HG03457 (cell line): ENCODE results near the gene S100A4.
"Not testable (repeated sequence)": the region's sequence is repeated elsewhere in the genome, so short reads cannot be mapped to it uniquely, and the experiment has no call there.

Experiments
- ATAC-seq: cut with Tn5 transposase; IDR thresholded peaks from one replicate; pipeline ENCODE4 v1.9.1; 2021; ENCODE audit warnings: moderate number of reproducible peaks; ENCODE audit not compliant: unreplicated experiment

Gene S100A4

DNA sequence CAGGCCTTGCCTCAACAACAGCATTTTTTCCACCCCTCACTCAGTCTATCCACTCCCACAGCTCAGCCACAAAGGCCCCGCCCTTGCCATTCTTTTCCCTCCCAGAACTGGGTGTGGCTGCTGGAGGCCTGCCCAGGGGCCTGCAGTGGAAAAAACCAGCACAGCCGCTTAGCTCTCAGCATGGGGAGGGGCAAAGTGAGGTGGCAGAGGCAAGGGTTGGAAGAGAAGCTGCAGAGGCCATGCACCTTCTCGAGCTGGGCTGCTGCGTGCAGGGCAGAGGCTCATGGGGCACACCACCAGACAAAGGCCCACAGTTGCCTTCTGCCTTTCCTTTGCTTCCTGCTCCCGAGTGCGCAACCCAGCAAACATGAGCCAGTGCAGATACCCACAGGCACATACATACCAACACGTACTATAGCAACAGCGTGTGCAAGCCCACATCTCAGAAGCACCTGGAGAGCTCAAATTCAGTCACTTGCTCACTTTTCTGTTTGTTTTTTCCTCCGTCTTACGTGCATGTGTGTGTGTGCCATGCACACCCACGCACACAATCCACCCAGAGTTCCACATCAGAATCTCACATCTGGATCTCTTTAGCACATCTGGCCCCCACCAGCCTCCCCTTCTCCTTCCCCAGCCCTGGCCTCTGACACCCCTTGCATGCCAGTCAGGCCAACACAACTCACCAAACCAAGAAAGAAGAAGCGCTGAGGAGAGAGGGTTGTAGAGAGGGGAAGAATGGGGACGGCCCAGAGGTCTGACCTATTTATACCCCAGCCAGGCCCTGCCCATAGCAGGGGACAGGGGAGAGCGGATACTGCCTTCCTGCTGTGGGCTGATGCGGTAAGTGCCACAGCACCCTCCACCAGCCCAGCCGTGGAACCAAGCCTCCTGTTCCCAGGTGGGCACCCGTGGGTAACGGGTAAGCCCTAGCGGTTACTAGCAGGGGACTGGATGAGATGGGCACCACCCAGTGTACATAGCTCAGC is at the start of gene S100A4:
S100A4 (minus strand) TSS at position 740 of the 989 bp plus-strand sequence. CDS start 1,012 bp downstream, outside the sequence.
- no peak for ATAC-seq

- no peak for ATAC-seq
Measured at GRCh38 chr1:153592748-153593147, 47.1 kb upstream of the S100A4 start.

GRCh38 chr1:153588482-153588881 is 42.9 kb upstream of the S100A4 start:
- ATAC-seq = no peak

DNA sequence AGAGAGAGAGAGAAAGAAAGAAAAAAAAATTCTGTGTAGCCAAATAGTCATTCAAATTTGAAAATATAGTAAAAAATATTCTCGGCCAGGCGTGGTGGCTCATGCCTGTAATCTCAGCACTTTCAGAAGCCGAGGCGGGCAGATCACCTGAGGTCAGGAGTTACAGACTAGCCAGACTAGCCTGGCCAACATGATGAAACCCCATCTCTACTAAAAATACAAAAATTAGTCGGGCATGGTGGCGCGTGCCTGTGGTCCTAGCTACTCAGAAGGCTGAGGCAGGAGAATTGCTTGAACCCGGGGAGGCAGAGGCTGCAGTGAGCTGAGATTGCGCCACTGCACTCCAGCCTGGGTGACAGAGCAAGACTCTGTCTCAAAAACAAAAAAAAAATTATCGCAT is 42.4 kb upstream of the S100A4 start:
- ATAC-seq = not testable (repeated sequence)

DNA sequence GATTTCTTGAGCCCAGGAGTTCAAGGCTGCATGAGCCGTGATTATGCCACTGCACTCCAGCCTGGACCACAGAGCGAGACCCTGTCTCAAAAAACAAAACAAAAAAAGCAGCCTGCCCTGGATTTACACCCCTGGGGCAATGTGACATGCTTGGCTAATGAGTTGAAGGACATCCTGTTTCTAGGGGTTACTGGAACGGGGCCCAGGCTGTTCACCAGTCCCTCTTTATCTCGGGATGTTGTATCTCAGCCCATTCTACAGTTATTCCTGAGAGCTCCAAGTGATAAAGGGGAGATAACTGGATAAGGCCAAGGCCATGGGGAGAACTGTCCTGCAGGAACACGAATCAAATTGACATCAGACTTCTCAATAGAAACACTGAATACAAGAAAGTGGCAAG is 41.7 kb upstream of the S100A4 start:
- ATAC-seq = no peak

GRCh38 chr1:153586347-153586746 is 40.7 kb upstream of the S100A4 start:
- ATAC-seq = no peak

- no peak for ATAC-seq
Measured at GRCh38 chr1:153585006-153585405, 39.4 kb upstream of the S100A4 start.

- ATAC-seq = no peak
Measured at GRCh38 chr1:153583976-153584375, 38.4 kb upstream of the S100A4 start.

DNA sequence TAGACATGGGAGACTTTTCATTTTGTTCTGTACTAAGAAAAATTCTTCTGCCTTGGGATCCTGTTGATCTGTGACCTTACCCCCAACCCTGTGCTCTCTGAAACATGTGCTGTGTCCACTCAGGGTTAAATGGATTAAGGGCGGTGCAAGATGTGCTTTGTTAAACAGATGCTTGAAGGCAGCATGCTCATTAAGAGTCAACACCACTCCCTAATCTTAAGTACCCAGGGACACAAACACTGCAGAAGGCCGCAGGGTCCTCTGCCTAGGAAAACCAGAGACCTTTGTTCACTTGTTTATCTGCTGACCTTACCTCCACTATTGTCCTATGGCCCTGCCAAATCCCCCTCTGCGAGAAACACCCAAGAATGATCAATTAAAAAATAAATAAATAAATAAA is 37.9 kb upstream of the S100A4 start:
- ATAC-seq = not testable (repeated sequence)

DNA sequence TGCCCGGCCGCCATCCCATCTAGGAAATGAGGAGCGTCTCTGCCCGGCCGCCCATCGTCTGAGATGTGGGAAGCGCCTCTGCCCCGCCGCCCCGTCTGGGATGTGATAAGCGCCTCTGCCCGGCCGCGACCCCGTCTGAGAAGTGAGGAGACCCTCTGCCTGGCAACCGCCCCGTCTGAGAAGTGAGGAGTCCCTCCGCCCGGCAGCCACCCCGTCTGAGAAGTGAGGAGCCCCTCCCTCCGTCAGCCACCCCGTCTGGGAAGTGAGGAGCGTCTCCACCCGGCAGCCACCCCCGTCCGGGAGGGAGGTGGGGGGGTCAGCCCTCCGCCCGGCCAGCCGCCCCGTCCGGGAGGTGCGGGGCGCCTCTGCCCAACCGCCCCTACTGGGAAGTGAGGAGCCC is 37.2 kb upstream of the S100A4 start:
- not testable (repeated sequence) for ATAC-seq

- ATAC-seq = no peak
Measured at GRCh38 chr1:153578936-153579335, 33.3 kb upstream of the S100A4 start.

GRCh38 chr1:153578490-153578889 is 32.9 kb upstream of the S100A4 start:
- ATAC-seq = no peak

GRCh38 chr1:153577624-153578051 is 32.0 kb upstream of the S100A4 start:
- no peak for ATAC-seq

DNA sequence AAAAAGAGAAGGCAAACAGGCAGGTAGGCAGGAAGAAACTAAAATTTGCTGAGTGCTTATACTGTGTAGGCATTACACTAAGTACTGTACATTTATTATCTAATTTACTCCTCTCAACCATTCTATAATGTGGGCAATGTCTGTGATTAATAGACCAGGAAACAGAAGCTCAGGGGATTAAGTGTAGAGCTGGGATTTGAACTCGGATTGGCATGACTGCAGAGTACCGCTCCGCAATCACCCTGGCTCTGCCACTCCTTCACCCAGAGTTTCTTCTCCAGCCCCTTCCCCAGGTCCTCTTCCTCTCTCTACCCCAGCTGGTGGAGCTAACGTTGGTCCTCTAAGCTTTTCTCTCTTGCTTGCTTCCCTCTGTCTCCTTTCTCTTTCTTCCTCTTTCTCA is 31.5 kb upstream of the S100A4 start:
- ATAC-seq = no peak

DNA sequence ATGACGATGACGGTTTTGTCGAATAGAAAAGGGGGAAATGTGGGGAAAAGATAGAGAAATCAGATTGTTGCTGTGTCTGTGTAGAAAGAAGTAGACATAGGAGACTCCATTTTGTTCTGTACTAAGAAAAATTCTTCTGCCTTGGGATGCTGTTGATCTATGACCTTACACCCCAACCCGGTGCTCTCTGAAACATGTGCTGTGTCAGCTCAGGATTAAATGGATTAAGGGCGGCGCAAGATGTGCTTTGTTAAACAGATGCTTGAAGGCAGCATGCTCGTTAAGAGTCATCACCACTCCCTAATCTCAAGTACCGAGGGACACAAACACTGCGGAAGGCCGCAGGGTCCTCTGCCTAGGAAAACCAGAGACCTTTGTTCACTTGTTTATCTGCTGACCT is 29.9 kb upstream of the S100A4 start:
- ATAC-seq = not testable (repeated sequence)

DNA sequence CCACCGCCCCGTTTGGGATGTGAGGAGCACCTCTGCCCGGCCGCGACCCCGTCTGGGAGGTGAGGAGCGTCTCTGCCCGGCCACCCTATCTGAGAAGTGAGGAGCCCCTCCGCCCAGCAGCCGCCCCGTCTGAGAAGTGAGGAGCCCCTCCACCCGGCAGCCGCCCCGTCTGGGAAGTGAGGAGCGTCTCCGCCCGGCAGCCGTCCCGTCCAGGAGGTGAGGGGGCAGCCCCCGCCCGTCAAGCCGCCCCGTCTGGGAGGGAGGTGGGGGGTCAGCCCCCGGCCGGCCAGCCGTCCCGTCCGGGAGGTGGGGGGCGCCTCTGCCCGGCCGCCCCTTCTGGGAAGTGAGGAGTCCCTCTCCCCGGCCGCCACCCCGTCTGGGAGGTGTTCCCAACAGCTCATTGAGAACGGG is 29.5 kb upstream of the S100A4 start:
- ATAC-seq = not testable (repeated sequence)

GRCh38 chr1:153573351-153573750 is 27.7 kb upstream of the S100A4 start:
- no peak for ATAC-seq

- no peak for ATAC-seq
Measured at GRCh38 chr1:153572569-153573015, 27.0 kb upstream of the S100A4 start.

GRCh38 chr1:153571706-153572105 is 26.1 kb upstream of the S100A4 start:
- ATAC-seq = no peak

GRCh38 chr1:153570874-153571273 is 25.3 kb upstream of the S100A4 start:
- no peak for ATAC-seq

DNA sequence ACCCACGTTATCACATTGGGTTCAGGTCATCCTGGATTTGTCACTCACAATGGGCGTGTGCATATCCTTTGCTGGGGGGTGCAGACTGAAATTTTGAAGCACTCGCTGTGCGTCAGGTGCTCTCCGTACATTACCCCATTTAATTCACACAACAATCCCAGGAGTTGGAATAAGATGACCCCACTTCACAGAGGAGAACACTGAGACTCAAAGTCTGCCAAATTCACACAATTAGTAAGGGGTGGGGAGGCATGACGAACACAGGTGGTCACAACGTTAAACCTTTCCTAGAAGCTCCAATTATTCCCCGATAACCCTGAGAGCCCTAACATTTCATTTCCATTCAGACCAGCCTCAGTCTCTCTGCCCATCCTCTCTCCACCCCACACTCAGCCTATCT is 23.9 kb upstream of the S100A4 start:
- no peak for ATAC-seq

GRCh38 chr1:153568367-153569099 is 22.9 kb upstream of the S100A4 start:
- no peak for ATAC-seq
